Stromal cell of bone marrow (primary cell): ENCODE results near the gene TRIP11.

Source experiments
- DNase-seq: peaks from one replicate; pipeline ENCODE4 v3.0.0-alpha.2; 2012; ENCODE audit warnings: low read depth

The TRIP11 gene

GRCh38 chr14:92010644-92011043 is 29.2 kb downstream of the TRIP11 start:
- no peak for DNase-seq

GRCh38 chr14:92009604-92010003 is 30.3 kb downstream of the TRIP11 start:
- no peak for DNase-seq

GRCh38 chr14:92005019-92005418 is 34.8 kb downstream of the TRIP11 start:
- DNase-seq = no peak

GRCh38 chr14:92004062-92004461 is 35.8 kb downstream of the TRIP11 start:
- no peak for DNase-seq

- DNase-seq = no peak
These were observed 40.9 kb downstream of the TRIP11 start for GRCh38 chr14:91998667-91999570.

GRCh38 chr14:91997492-91997891 is 42.4 kb downstream of the TRIP11 start:
- DNase-seq = no peak

- DNase-seq = peak; percentile 61
These were observed 42.9 kb downstream of the TRIP11 start for GRCh38 chr14:91996948-91997371.

- no peak for DNase-seq
These were observed 52.7 kb downstream of the TRIP11 start for GRCh38 chr14:91987192-91987591.

- DNase-seq = no peak
These were observed 54.2 kb downstream of the TRIP11 start for GRCh38 chr14:91985521-91986255.

- DNase-seq = no peak
These were observed 54.9 kb downstream of the TRIP11 start for GRCh38 chr14:91985008-91985407.

GRCh38 chr14:91983588-91983987 is 56.3 kb downstream of the TRIP11 start:
- DNase-seq = no peak

GRCh38 chr14:91980157-91980556 is 59.7 kb downstream of the TRIP11 start:
- peak; percentile 90 for DNase-seq

- no peak for DNase-seq
These were observed 62.0 kb downstream of the TRIP11 start for GRCh38 chr14:91977884-91978283.

GRCh38 chr14:91975763-91976162 is 64.1 kb downstream of the TRIP11 start:
- DNase-seq = no peak

- DNase-seq = no peak
These were observed 68.6 kb downstream of the TRIP11 start for GRCh38 chr14:91971188-91971778.

- no peak for DNase-seq
These were observed 71.6 kb downstream of the TRIP11 start for GRCh38 chr14:91968280-91968679.

- no peak for DNase-seq
These were observed 75.1 kb downstream of the TRIP11 start for GRCh38 chr14:91964724-91965123.

- no peak for DNase-seq
These were observed 75.8 kb downstream of the TRIP11 start for GRCh38 chr14:91964011-91964410.

GRCh38 chr14:91963465-91963864 is 76.4 kb downstream of the TRIP11 start:
- DNase-seq = no peak

- no peak for DNase-seq
These were observed 78.3 kb downstream of the TRIP11 start for GRCh38 chr14:91961297-91962220.

- no peak for DNase-seq
These were observed 82.0 kb downstream of the TRIP11 start for GRCh38 chr14:91957876-91958313.

- DNase-seq = no peak
These were observed 83.2 kb downstream of the TRIP11 start for GRCh38 chr14:91956616-91957015.
